SW 1271 (cell line): Measurements from ENCODE around the gene GNG12.
A peak's percentile ranks its signal among the peaks of the same experiment; 100 is the strongest.

Source experiments
- DNase-seq, 2 experiments: peaks; one replicate each; lab custom pipeline; 2025; lab: John Stamatoyannopoulos, UW

Gene GNG12

DNA sequence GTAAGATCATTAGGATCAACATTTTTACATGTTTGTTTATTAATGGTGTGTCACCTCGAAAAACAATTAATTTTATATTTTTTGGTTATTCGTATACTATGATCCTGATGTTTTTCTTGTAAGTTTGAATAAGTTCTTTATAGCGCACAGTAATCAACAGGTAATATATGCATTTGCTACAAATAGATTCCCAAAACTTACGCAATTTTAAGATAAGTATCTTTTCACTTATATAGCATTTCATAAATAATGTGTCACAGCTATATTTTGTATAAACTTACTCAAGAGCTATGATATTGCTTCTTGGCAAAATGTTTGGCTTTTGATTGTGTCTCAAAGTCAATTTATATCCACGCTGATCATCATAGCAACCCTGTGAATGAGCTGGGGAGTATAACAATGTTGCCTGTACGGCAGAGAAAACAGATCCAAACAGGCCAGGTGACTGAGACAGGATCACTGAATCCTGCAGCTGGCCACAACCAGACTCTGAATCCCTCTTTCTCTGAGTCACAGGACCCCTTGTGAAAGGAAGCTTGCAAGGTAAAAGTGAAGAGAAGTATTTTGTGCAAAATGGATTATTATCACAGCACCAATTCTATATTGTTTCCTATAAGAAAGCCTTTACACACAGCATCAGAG is 48.6 kb downstream of the GNG12 start:
- DNase-seq, result no peak

GRCh38 chr1:67780637-67781036 is 52.6 kb downstream of the GNG12 start:
- DNase-seq, result no peak

GRCh38 chr1:67777440-67777839 is 55.8 kb downstream of the GNG12 start:
- no peak for DNase-seq

DNA sequence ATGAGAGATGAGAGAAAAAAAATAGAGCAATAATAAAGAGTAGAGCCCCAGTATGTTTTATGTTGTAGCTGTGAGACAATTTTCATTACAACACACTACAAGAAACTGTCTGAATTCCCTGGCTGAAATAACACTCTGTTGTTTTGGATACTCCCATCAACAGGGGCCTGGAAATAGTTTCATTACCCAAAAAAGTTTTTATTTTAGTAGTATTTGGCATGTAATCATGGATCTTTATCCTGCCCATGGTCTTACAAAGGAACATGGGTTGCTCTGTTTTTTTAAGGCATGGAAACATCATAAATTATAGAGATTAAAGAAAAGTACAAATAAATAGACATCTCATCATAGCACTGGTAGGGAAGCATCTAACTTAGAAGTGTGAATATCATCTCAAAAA is 56.3 kb downstream of the GNG12 start:
- no peak for DNase-seq

GRCh38 chr1:67773462-67773861 is 59.8 kb downstream of the GNG12 start:
- no peak for DNase-seq

- no peak for DNase-seq
These were observed 61.5 kb downstream of the GNG12 start for GRCh38 chr1:67771749-67772148.

GRCh38 chr1:67771152-67771551 is 62.1 kb downstream of the GNG12 start:
- DNase-seq, result no peak

- DNase-seq, result no peak
These were observed 63.5 kb downstream of the GNG12 start for GRCh38 chr1:67769633-67770256.

GRCh38 chr1:67768480-67768879 is 64.8 kb downstream of the GNG12 start:
- DNase-seq, result no peak

DNA sequence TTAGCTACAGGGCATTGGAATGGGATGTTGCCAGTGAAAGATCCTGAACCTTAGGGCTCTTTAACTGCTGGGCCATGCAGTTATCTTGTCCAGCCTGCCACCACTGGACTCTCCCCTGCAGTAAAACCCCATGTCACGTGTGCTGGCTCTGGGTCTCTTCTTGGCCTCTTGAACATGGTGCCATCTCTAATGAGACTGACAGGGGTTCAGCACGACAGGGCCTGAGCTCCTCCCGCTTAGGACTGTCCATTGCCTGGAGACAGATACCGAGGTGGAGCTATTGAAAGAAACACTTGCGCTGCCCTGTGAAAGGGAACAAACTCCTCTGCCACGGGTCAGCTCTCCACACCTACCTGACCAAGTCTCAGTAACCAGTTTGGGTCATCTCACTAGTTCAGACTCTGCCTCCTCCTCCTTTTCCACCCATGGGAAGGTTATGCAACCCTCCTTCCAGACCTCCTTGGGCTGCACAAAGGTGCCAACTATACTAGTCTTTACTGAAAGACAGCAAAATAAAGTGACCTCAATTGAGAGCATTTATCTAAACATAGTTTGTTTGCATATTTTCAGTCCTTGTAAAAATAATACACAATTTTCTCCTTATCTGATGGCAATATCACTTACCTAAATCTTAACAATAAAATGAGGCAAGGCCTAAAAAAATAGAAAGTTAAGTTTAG is 66.0 kb downstream of the GNG12 start:
- DNase-seq, result no peak

GRCh38 chr1:67766141-67766978 is 66.9 kb downstream of the GNG12 start:
- peak in 1 of 2 experiments; percentile 7 for DNase-seq

DNA sequence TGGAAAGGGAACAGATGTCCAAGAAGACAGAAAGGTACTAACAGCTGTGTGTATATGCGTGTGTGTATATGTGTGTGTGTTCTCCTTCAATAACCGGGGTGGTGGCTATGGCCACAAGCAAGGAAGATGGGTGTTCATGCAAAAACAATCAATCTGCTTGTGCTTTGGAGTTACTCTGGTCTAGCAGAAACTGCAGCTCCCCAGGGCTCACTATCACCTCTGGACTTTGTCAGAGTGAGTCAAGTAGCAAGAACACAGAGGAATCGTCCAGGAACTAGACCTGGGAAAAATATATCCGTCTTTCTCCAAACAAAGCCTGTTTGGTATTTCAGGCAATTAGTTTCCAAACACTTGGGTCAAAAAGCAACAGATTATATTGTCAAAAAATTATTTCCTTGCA is 68.6 kb downstream of the GNG12 start:
- DNase-seq, result no peak

- DNase-seq, result no peak
These were observed 71.5 kb downstream of the GNG12 start for GRCh38 chr1:67761730-67762129.

GRCh38 chr1:67761091-67761490 is 72.2 kb downstream of the GNG12 start:
- no peak for DNase-seq

DNA sequence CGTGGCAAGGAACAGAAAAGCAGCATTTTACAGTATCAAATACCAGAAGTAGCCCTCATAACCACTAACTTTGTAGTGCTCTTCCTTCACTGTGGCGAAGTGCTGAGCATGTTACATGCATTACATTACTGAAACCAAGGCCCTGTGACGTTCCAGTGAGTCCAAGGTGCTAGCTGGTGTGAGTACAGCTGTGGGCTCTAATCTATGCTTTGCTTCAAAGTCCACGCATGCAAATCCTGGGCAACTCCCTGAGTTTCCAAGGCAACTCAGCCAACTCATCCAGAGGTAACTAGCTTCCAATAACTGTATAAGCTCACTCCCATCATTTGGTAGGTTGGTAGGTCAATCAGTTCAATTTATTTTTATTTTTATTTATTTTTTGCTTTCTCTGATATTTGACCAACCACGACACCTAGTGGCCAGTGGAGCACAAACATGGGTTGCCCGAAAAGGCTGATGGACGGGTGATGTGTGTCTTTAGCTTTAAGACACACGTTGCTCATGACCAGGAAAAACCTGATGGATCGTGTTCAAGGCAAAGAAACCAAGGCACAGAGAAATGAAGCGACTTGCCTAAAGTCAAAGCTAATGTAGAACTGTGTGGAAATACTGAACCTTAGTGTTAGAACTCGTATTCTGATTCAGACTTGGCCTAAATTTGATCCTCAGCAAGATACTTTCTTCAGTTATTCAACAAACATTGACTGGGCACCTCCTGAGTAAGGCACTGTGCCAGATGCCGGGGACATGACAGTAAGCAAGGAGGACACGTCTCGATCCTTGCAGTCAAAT is 73.0 kb downstream of the GNG12 start:
- DNase-seq, result peak; percentile 41 to 47

GRCh38 chr1:67759692-67760029 is 73.6 kb downstream of the GNG12 start:
- DNase-seq, result no peak

DNA sequence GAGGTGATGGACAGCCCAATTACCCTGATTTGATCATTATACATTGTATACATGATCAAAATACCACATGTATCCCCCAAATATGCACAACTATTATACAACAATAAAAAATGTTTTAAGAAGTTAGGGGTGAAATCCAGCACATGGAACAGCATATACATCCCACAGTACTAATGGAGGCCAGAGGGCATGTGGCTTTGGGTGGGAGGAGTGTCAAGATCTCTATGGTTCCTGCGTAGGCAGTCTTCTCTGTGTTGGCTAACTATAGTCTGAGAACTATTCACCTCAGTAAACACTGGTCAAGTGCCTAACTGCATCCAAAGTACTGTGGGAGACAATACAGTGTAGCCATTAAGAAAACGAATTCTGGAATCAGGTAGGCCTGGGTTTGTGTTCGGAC is 74.2 kb downstream of the GNG12 start:
- DNase-seq, result no peak

DNA sequence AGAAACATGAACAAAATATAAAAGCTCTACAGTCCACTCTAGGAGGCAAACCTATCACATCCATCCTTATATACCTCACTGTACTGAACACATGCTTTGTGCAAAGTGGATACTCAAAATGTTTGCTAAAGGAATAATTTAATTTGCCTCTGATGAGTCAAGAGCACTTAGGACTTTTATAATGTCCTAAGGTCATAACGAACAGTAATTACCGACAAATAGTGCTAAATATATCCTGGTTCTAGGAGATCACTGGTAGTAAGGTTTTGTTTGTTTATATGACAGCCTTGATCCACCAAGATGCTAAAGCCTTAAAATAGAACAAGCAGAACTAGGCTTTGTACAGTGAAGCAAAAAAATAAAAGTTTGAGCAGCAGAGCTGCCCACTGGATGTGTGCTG is 77.6 kb downstream of the GNG12 start:
- no peak for DNase-seq

DNA sequence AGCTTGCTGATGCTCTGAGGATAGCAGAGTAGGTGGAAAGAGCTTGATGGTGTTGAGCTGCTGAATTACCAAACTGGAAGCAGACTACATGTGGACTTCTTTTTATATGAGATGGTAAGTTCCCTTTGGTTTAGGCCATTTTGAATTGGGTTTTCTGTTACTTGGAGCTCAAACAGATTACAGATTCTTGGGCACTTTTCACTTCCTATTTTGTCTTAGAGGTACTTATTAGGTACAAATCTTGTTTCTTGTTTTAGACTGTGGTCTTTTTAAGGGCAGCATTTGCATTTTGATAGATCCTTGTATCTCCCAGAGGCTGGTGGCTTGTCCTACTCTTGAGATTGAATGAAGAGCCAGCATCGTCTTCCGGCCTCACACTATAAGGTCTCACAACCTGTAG is 78.1 kb downstream of the GNG12 start:
- no peak for DNase-seq

- no peak for DNase-seq
These were observed 78.7 kb downstream of the GNG12 start for GRCh38 chr1:67754526-67754920.

DNA sequence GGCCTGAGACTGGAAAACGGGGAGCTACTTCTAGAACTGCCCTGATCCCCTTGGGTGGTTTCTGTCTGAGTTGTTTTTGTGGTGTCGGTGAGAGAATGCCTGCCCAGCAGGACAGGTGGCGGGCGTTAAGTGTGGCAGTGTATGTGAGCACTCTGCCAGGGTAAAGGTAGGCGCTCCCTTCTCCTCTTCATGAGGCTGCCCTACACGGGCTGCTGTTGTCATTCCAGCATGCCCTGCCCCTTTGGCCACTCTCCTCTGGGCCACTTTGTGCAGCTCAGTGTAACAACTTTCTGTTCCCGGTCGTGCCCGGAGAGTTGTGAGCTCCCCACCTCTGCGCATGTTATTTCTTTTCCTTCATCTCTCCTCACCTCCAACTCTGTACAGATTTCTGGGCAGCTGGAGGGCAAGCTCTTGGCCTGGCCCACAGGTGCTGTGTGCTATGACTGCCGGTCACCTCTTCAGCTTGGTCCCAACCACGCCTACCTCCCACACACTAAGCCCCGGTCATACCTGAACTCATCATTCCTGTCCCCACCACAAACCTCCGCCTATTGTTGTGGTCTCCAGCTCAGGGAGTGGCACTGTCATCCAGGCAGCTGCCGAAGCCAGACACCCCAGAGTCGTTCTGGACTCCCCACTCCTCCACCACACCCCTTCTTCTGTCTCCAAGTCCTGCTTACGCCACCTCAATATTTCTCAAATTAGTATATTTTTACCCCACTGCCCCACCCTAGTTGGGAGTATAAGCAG is 79.3 kb downstream of the GNG12 start:
- DNase-seq, result no peak
